H9 (cell line): Measurements from ENCODE around the gene C1orf116. TPM values are rescaled to one million over a fixed set of nuclear protein-coding genes. Genes with fewer than 3 reads are reported as not detected.

Source experiments
- DNase-seq: peaks from one replicate; pipeline ENCODE4 v3.0.0-alpha.2; 2017
- H2AFZ ChIP-seq: one replicate; pipeline ENCODE4 v1.6.1; 2013; ENCODE audit warnings: mild to moderate bottlenecking, low read length, control low read depth, moderate library complexity
- H2AK5ac ChIP-seq: 2 replicates; pipeline ENCODE4 v1.6.1; 2013; ENCODE audit warnings: low read length, control low read depth, mixed read lengths; ENCODE audit not compliant: insufficient read length
- H2BK120ac ChIP-seq: one replicate; pipeline ENCODE4 v1.6.1; 2013; ENCODE audit warnings: low read depth, mild to moderate bottlenecking, low read length, control low read depth, inconsistent platforms; ENCODE audit not compliant: poor library complexity, severe bottlenecking
- H2BK12ac ChIP-seq: 2 replicates; pipeline ENCODE4 v1.6.1; 2013; ENCODE audit warnings: low read length, control low read depth, mixed read lengths, low read depth; ENCODE audit not compliant: insufficient read length
- H2BK15ac ChIP-seq: 2 replicates; pipeline ENCODE4 v1.6.1; 2013; ENCODE audit warnings: low read depth, low read length, control low read depth
- H2BK20ac ChIP-seq: one replicate; pipeline ENCODE4 v1.6.1; 2013; ENCODE audit warnings: low read depth, mild to moderate bottlenecking, low read length, control low read depth, inconsistent platforms; ENCODE audit not compliant: poor library complexity, severe bottlenecking
- H2BK5ac ChIP-seq: 2 replicates; pipeline ENCODE4 v1.6.1; 2013; ENCODE audit warnings: low read length, control low read depth, mixed read lengths; ENCODE audit not compliant: insufficient read length
- H3K14ac ChIP-seq: 2 replicates; pipeline ENCODE4 v1.6.1; 2013; ENCODE audit warnings: low read length, control low read depth; ENCODE audit not compliant: insufficient read depth
- H3K18ac ChIP-seq: 2 replicates; pipeline ENCODE4 v1.6.1; 2013; ENCODE audit warnings: low read depth, mild to moderate bottlenecking, mixed read lengths, low read length, control low read depth; ENCODE audit not compliant: insufficient read length
- H3K23ac ChIP-seq: 2 replicates; pipeline ENCODE4 v1.6.1; 2013; ENCODE audit warnings: low read length, control low read depth, mixed read lengths, low read depth; ENCODE audit not compliant: insufficient read length
- H3K23me2 ChIP-seq: 2 replicates; pipeline ENCODE4 v1.6.1; 2013; ENCODE audit warnings: low read depth, mild to moderate bottlenecking, mixed read lengths, low read length, control low read depth; ENCODE audit not compliant: insufficient read length, poor library complexity, severe bottlenecking
- H3K27ac ChIP-seq: 2 replicates; pipeline ENCODE4 v1.5.1; 2013; ENCODE audit warnings: low read length, control low read depth, mixed read lengths, low read depth; ENCODE audit not compliant: insufficient read length
- H3K27me3 ChIP-seq: 2 replicates; pipeline ENCODE4 v1.6.1; 2013; ENCODE audit warnings: low read length, control low read depth, inconsistent platforms; ENCODE audit not compliant: insufficient read depth
- H3K4ac ChIP-seq: 2 replicates; pipeline ENCODE4 v1.6.1; 2013; ENCODE audit warnings: low read depth, mild to moderate bottlenecking, control low read depth, inconsistent platforms, low read length, moderate library complexity
- H3K4me1 ChIP-seq: 2 replicates; pipeline ENCODE4 v1.6.1; 2013; ENCODE audit warnings: low read length, control low read depth, inconsistent platforms; ENCODE audit not compliant: insufficient read depth
- H3K4me2 ChIP-seq: 2 replicates; pipeline ENCODE4 v1.6.1; 2013; ENCODE audit warnings: low read length, control low read depth, mixed read lengths; ENCODE audit not compliant: insufficient read length, insufficient read depth
- H3K56ac ChIP-seq: 2 replicates; pipeline ENCODE4 v1.6.1; 2013; ENCODE audit warnings: low read depth, mild to moderate bottlenecking, mixed read lengths, low read length, control low read depth; ENCODE audit not compliant: insufficient read length
- H3K79me1 ChIP-seq: 2 replicates; pipeline ENCODE4 v1.6.1; 2013; ENCODE audit warnings: low read depth, mild to moderate bottlenecking, moderate library complexity, low read length, control low read depth, inconsistent platforms; ENCODE audit not compliant: insufficient read depth, poor library complexity, severe bottlenecking
- H3K79me2 ChIP-seq: 2 replicates; pipeline ENCODE4 v1.6.1; 2013; ENCODE audit warnings: low read length, control low read depth, inconsistent platforms; ENCODE audit not compliant: insufficient read depth
- H3K9ac ChIP-seq: 2 replicates; pipeline ENCODE4 v1.6.1; 2013; ENCODE audit warnings: low read length, control low read depth, mixed read lengths; ENCODE audit not compliant: insufficient read length; ENCODE audit errors: extremely low read depth
- H3K9me3 ChIP-seq: one replicate; pipeline ENCODE4 v1.6.1; 2013; ENCODE audit warnings: low read depth, low read length, inconsistent platforms; ENCODE audit not compliant: control insufficient read depth
- H3T11ph ChIP-seq: one replicate; pipeline ENCODE4 v1.6.1; 2013; ENCODE audit warnings: mild to moderate bottlenecking, low read length, control low read depth, inconsistent platforms
- H4K20me1 ChIP-seq: one replicate; pipeline ENCODE4 v1.6.1; 2013; ENCODE audit not compliant: control insufficient read depth, insufficient read length, insufficient read depth
- H4K5ac ChIP-seq: 2 replicates; pipeline ENCODE4 v1.6.1; 2013; ENCODE audit warnings: low read depth, mild to moderate bottlenecking, mixed read lengths, low read length, control low read depth; ENCODE audit not compliant: insufficient read length
- H4K8ac ChIP-seq: replicated peaks from 2 replicates; pipeline ENCODE4 v1.6.1; 2013; ENCODE audit warnings: low read length, control low read depth, mixed read lengths, low read depth; ENCODE audit not compliant: insufficient read length
- H4K91ac ChIP-seq: 2 replicates; pipeline ENCODE4 v1.6.1; 2013; ENCODE audit warnings: low read depth, mild to moderate bottlenecking, moderate library complexity, mixed read lengths, low read length, control low read depth; ENCODE audit not compliant: insufficient read length
- H3K27ac Mint-ChIP-seq, 3 experiments: 2 replicates in 2 of 3; 3 replicates in 1 of 3; pipeline ENCODE4 v1.8.0; 2020 to 2021; ENCODE audit warnings: mixed read lengths in 3 of 3, mild to moderate bottlenecking in 1 of 3, moderate library complexity in 1 of 3
- H3K27me3 Mint-ChIP-seq: 2 replicates; pipeline ENCODE4 v1.8.0; 2021; ENCODE audit warnings: low read depth, mild to moderate bottlenecking, moderate library complexity, mixed read lengths
- H3K36me3 Mint-ChIP-seq, 3 experiments: 2 replicates in 2 of 3; 3 replicates in 1 of 3; pipeline ENCODE4 v1.8.0; 2020 to 2021; ENCODE audit warnings: low read depth in 3 of 3, mixed read lengths in 3 of 3; ENCODE audit not compliant: insufficient read depth in 1 of 3
- H3K4me1 Mint-ChIP-seq, 2 experiments: 2 replicates each; pipeline ENCODE4 v1.8.0; 2020; ENCODE audit warnings: mixed read lengths in 2 of 2
- H3K4me3 Mint-ChIP-seq, 2 experiments: 2 replicates in 1 of 2; 3 replicates in 1 of 2; pipeline ENCODE4 v1.8.0; 2020 to 2021; ENCODE audit warnings: mild to moderate bottlenecking in 2 of 2, mixed read lengths in 2 of 2, moderate library complexity in 1 of 2
- H3K9me3 Mint-ChIP-seq, 2 experiments: 2 replicates in 1 of 2; 3 replicates in 1 of 2; pipeline ENCODE4 v1.8.0; 2020; ENCODE audit warnings: mild to moderate bottlenecking in 2 of 2, mixed read lengths in 2 of 2, moderate library complexity in 1 of 2
- WGBS: extraction: QIAGEN DNeasy Blood & Tissue Kit; methylation state at CpG from one replicate; pipeline ENCODE4 v1.1.7; 2013; ENCODE audit warnings: missing lambda C conversion rate, low lambda C conversion rate, mixed read lengths; ENCODE audit not compliant: insufficient read length; ENCODE audit errors: extremely low coverage; 5-methylcytosine and 5-hydroxymethylcytosine counted together
- total RNA-seq: library from RNA; stranded (reverse); gene quantifications from 2 replicates; pipeline ENCODE4 v1.2.1, GENCODE V29; 2021
- TF ChIP-seq, protein P1 (sequence below): fragments of 200-600 bp; sonication (generic); conservative IDR thresholded peaks from 3 replicates; pipeline ENCODE4 v1.8.0; 2021; ENCODE audit warnings: antibody characterized with exemption, mild to moderate bottlenecking

C1orf116 gene
- total RNA-seq, 1 experiment from 2014 or later, result 0.48 TPM

DNA sequence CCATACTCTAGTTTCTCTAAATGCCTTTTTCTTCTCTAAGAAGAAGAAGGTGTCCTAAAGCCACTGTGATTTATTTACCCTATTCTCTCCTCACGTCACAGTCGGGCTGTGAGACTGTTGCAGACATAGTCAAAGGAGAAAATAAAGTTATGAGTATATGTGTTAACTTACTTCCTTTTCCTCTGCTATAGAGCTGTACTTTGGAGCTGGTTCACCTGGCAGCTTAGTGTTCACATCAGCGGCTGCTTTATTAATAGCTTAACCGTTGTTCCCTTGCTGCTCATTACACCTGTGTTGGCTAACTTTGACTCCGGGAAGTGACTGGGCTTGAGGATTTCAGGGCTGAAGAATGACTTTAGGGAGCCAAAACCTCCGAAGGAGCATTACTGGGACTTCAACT, 24.1 kb upstream of the C1orf116 start:
- H2BK5ac ChIP-seq, result no peak overlapping the region
- no peak overlapping the region for H2AK5ac ChIP-seq
- peaks cover 0 to 11% (median 0%) of the 10 kb centered on the region in 3 experiments; a peak in 3 of 7 replicates for H3K36me3 Mint-ChIP-seq
- no peak overlapping the region for H2BK20ac ChIP-seq
- H3K4me1 ChIP-seq, result no peaks in the 10 kb centered on the region
- no peak overlapping the region for H3K18ac ChIP-seq
- DNase-seq, result no peak
- H4K5ac ChIP-seq, result no peak overlapping the region
- no peak overlapping the region; a peak in 1 of 5 replicates for H3K4me3 Mint-ChIP-seq
- no peaks in the 10 kb centered on the region for H3K27me3 ChIP-seq
- no peak overlapping the region for H4K91ac ChIP-seq
- H4K8ac ChIP-seq, result no peak overlapping the region
- H3K4me2 ChIP-seq, result no peak overlapping the region
- no peak overlapping the region for H2AFZ ChIP-seq
- H2BK120ac ChIP-seq, result no peak overlapping the region
- no peak overlapping the region for H3K27ac ChIP-seq
- no peaks in the 10 kb centered on the region for H3K9me3 ChIP-seq
- no CpG with 5 or more reads among the region's 6 CpGs for WGBS
- peaks cover 17 to 18% of the 10 kb centered on the region in 2 experiments for H3K4me1 Mint-ChIP-seq
- H3K9me3 Mint-ChIP-seq, result no peaks in the 10 kb centered on the region
- H3T11ph ChIP-seq, result no peak overlapping the region
- H3K4ac ChIP-seq, result no peak overlapping the region
- H3K23me2 ChIP-seq, result peaks cover 7% of the 10 kb centered on the region
- H3K79me1 ChIP-seq, result no peaks in the 10 kb centered on the region
- no peak overlapping the region for H3K23ac ChIP-seq
- H3K9ac ChIP-seq, result no peak overlapping the region
- no peak overlapping the region for H2BK12ac ChIP-seq
- H3K14ac ChIP-seq, result no peak overlapping the region
- no peaks in the 10 kb centered on the region for H4K20me1 ChIP-seq
- H3K79me2 ChIP-seq, result no peaks in the 10 kb centered on the region
- TF ChIP-seq, protein P1, sequence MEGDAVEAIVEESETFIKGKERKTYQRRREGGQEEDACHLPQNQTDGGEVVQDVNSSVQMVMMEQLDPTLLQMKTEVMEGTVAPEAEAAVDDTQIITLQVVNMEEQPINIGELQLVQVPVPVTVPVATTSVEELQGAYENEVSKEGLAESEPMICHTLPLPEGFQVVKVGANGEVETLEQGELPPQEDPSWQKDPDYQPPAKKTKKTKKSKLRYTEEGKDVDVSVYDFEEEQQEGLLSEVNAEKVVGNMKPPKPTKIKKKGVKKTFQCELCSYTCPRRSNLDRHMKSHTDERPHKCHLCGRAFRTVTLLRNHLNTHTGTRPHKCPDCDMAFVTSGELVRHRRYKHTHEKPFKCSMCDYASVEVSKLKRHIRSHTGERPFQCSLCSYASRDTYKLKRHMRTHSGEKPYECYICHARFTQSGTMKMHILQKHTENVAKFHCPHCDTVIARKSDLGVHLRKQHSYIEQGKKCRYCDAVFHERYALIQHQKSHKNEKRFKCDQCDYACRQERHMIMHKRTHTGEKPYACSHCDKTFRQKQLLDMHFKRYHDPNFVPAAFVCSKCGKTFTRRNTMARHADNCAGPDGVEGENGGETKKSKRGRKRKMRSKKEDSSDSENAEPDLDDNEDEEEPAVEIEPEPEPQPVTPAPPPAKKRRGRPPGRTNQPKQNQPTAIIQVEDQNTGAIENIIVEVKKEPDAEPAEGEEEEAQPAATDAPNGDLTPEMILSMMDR, result no peak
- H3K56ac ChIP-seq, result no peak overlapping the region
- peaks cover 1% of the 10 kb centered on the region for H3K27me3 Mint-ChIP-seq
- H3K27ac Mint-ChIP-seq, result peak overlapping the region in 1 of 3 experiments; percentile 6; a peak in 1 of 7 replicates
- no peak overlapping the region for H2BK15ac ChIP-seq
